HUES6 (cell line): ENCODE measurements around the gene OGFOD1.

ENCODE experiments used
- H3K27ac ChIP-seq: 2 replicates; pipeline ENCODE4 v1.7.0; 2013; ENCODE audit warnings: low read depth, mild to moderate bottlenecking, low read length, inconsistent platforms
- H3K27me3 ChIP-seq: 2 replicates; pipeline ENCODE4 v1.6.1; 2013; ENCODE audit warnings: low read length; ENCODE audit not compliant: control insufficient read depth, insufficient read depth
- H3K36me3 ChIP-seq: 2 replicates; pipeline ENCODE4 v1.6.1; 2013; ENCODE audit warnings: low read length; ENCODE audit not compliant: control insufficient read depth, insufficient read depth
- H3K4me1 ChIP-seq: 2 replicates; pipeline ENCODE4 v1.6.1; 2013; ENCODE audit warnings: low read length; ENCODE audit not compliant: control insufficient read depth, insufficient read depth
- H3K4me3 ChIP-seq: 2 replicates; pipeline ENCODE4 v1.5.1; 2013; ENCODE audit warnings: low read depth, low read length
- H3K9ac ChIP-seq: one replicate; pipeline ENCODE4 v1.6.1; 2013; ENCODE audit warnings: mild to moderate bottlenecking, low read length
- H3K9me3 ChIP-seq: 2 replicates; pipeline ENCODE4 v1.6.1; 2013; ENCODE audit warnings: low read depth, low read length; ENCODE audit not compliant: control insufficient read depth, insufficient read depth

OGFOD1 gene

GRCh38 chr16:56419740-56420548 lies 31.4 kb upstream of the OGFOD1 start:
- Histone ChIP-seq H3K9me3 (no peaks in the 10 kb centered on the region), H3K27ac (no peak overlapping the region), H3K36me3 (no peaks in the 10 kb centered on the region), H3K27me3 (peaks cover 5% of the 10 kb centered on the region; the same call in 1 of the 2 replicates), H3K9ac (no peak overlapping the region), H3K4me3 (no peak overlapping the region), H3K4me1 (peaks cover 34% of the 10 kb centered on the region)

GRCh38 chr16:56420613-56421012 lies 30.7 kb upstream of the OGFOD1 start:
- Histone ChIP-seq H3K36me3 (no peaks in the 10 kb centered on the region), H3K9me3 (no peaks in the 10 kb centered on the region), H3K27ac (no peak overlapping the region), H3K9ac (no peak overlapping the region), H3K4me3 (no peak overlapping the region), H3K4me1 (peaks cover 27% of the 10 kb centered on the region), H3K27me3 (peaks cover 5% of the 10 kb centered on the region; the same call in 1 of the 2 replicates)

DNA sequence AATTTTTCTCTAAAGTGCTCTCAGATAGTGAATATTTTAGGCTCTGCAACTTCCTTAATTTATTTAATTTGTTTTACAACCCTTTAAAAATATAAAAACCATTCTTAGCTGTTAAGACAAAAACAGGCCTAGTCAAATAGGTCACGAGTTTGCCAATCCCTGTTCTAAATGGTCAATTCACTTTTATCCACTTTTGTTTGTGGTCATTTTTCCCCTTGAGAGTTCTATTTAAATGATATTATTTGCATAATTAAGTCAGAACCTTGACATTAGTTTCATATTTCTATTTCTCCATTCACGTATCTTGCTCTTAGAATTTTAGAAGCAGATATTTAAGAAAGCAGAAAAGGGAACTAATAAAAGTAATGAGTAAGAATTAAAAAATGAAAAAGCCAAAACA lies 30.0 kb upstream of the OGFOD1 start:
- Histone ChIP-seq H3K36me3 (no peaks in the 10 kb centered on the region), H3K4me3 (no peak overlapping the region), H3K9me3 (no peaks in the 10 kb centered on the region), H3K9ac (no peak overlapping the region), H3K27ac (no peak overlapping the region), H3K27me3 (peaks cover 5% of the 10 kb centered on the region; the same call in 1 of the 2 replicates), H3K4me1 (peaks cover 27% of the 10 kb centered on the region)

DNA sequence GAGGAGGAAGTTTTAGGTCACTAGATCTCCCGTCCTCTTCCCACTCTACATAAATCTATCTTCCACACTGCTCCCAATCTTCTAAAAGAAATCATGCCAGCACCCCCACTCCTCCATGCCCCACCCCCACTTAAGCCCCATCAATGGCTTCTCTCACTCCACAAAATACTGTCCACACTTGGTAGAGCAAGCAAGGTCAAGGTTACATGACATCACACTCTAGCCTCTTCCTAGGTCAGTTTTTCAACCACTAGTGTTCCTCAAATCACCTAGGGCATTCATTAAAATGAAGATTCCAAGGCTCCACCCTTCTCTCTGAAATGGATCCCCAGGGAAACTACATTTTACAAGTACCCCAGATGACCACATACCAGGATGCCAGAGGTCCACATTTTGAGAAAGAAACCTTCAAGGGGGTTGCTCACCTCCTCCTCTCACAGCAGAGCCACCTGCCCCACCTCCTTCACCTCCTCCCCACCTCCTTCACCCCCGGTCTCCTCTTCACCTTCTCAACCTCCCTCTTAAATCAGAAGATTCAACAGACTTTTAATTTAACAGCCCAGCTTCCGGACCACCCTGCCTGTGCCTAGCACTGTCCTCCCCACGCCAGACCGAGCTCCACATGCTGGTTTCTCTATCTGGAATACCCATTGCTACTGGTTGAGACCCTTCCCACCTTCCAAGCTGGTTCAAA lies 29.2 kb upstream of the OGFOD1 start:
- Histone ChIP-seq H3K9ac (no peak overlapping the region), H3K36me3 (no peaks in the 10 kb centered on the region)

GRCh38 chr16:56422896-56423441 lies 28.4 kb upstream of the OGFOD1 start:
- Histone ChIP-seq H3K27ac (no peak overlapping the region), H3K4me1 (peaks cover 27% of the 10 kb centered on the region)

More for the DNA sequence above, 29.2 kb upstream of the OGFOD1 start:
- Histone ChIP-seq H3K27ac (no peak overlapping the region), H3K9me3 (no peaks in the 10 kb centered on the region), H3K27me3 (peaks cover 5% of the 10 kb centered on the region; the same call in 1 of the 2 replicates), H3K4me1 (peaks cover 27% of the 10 kb centered on the region), H3K4me3 (peak overlapping the region; percentile 6; the same call in 1 of the 2 replicates)

GRCh38 chr16:56423584-56424403 lies 27.6 kb upstream of the OGFOD1 start:
- H3K9ac ChIP-seq, result peak overlapping the region; percentile 82
- H3K27me3 ChIP-seq, result peaks cover 5% of the 10 kb centered on the region; the same call in 1 of the 2 replicates
- H3K36me3 ChIP-seq, result no peaks in the 10 kb centered on the region
- peaks cover 27% of the 10 kb centered on the region for H3K4me1 ChIP-seq
- H3K27ac ChIP-seq, result no peak overlapping the region
- no peaks in the 10 kb centered on the region for H3K9me3 ChIP-seq
- H3K4me3 ChIP-seq, result peak overlapping the region; percentile 89

More at GRCh38 chr16:56422896-56423441, 28.4 kb upstream of the OGFOD1 start:
- Histone ChIP-seq H3K9ac (no peak overlapping the region), H3K9me3 (no peaks in the 10 kb centered on the region), H3K4me3 (peak overlapping the region; percentile 5; the same call in 1 of the 2 replicates), H3K27me3 (peaks cover 5% of the 10 kb centered on the region; the same call in 1 of the 2 replicates), H3K36me3 (no peaks in the 10 kb centered on the region)

- H3K9ac ChIP-seq, result peak overlapping the region; percentile 82
Observed at GRCh38 chr16:56424404-56424764, 27.0 kb upstream of the OGFOD1 start.

DNA sequence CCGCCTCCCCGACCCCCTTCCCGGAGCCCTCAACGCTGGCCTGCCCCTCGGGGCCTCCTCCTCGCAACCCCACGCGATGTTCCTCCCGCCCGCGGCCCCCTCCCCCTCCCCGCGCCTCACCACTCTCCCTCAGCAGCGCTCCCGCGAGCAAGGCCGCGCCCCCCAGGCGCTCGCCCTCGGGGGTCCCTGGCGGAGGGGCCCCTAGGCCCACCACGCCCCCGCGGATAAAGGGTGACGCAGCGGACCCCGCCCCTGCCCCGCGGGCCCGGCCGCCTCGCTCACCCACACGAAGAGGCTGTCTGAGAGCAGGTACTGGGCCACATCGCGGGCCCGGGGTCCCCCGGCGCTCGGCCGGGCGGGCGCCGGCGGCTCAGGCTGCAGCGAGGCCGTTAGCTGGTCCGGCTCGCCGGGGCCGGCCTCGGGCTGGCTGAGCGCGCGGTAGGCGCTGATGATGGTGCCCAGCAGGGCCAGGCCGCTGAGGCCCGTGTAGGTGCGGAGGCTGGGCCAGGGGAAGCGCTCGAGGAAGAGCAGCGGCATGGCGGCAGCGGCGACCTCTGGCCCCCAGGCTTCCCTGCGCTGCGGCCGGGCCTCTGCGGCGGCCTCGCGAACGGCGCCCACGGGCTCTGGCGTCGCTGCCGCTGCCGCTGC lies 26.4 kb upstream of the OGFOD1 start:
- Histone ChIP-seq H3K27ac (no peak overlapping the region; the same call in 1 of the 2 replicates), H3K4me1 (peaks cover 27% of the 10 kb centered on the region)

More at GRCh38 chr16:56424404-56424764, 27.0 kb upstream of the OGFOD1 start:
- Histone ChIP-seq H3K27me3 (peaks cover 5% of the 10 kb centered on the region; the same call in 1 of the 2 replicates), H3K4me1 (peaks cover 27% of the 10 kb centered on the region), H3K36me3 (no peaks in the 10 kb centered on the region), H3K4me3 (peak overlapping the region; percentile 89), H3K27ac (no peak overlapping the region; the same call in 1 of the 2 replicates), H3K9me3 (no peaks in the 10 kb centered on the region)

DNA sequence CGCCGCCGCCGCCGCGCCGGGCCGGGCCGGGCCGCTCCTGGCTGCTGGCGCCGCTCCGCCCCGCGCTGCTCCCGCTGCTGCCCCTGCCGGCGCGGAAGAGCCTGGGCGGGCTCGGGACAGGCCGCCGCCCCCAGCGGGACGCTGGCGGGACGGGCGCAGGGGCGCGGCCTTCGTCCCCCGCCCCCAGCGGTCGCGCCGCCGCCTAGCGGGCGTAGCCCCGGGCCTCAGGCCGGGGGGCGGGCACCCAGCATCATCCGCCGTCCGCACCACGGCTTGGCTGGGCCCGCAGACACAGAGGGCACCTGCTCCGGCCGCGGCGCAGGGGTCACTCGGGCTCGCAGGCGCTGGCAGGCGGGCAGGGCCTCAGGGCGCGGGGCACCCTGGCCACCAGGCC lies 25.9 kb upstream of the OGFOD1 start, which contains the start of gene AMFR:
Gene AMFR (minus strand): TSS at position 107 of the 394 bp plus-strand sequence. CDS start 218 bp downstream, outside the sequence.
- peak within 1 kb of the TSS; percentile 93 for H3K9ac ChIP-seq
- no peak within 1 kb of the TSS; the same call in 1 of the 2 replicates for H3K27ac ChIP-seq
- H3K4me3 ChIP-seq, result peak within 1 kb of the TSS; percentile 89
- H3K9me3 ChIP-seq, result no peaks in the 10 kb centered on the region
- H3K36me3 ChIP-seq, result 0 out of 2 replicates have a peak, but pooled peaks cover 8% of the 10 kb centered on the region
- peaks cover 27% of the 10 kb centered on the region for H3K4me1 ChIP-seq
- peaks cover 5% of the 10 kb centered on the region; the same call in 1 of the 2 replicates for H3K27me3 ChIP-seq

More for the DNA sequence above, 26.4 kb upstream of the OGFOD1 start:
- Histone ChIP-seq H3K36me3 (0 out of 2 replicates have a peak, but pooled peaks cover 3% of the 10 kb centered on the region), H3K4me3 (peak overlapping the region; percentile 89), H3K9me3 (no peaks in the 10 kb centered on the region), H3K9ac (peak overlapping the region; percentile 93), H3K27me3 (peaks cover 5% of the 10 kb centered on the region; the same call in 1 of the 2 replicates)

DNA sequence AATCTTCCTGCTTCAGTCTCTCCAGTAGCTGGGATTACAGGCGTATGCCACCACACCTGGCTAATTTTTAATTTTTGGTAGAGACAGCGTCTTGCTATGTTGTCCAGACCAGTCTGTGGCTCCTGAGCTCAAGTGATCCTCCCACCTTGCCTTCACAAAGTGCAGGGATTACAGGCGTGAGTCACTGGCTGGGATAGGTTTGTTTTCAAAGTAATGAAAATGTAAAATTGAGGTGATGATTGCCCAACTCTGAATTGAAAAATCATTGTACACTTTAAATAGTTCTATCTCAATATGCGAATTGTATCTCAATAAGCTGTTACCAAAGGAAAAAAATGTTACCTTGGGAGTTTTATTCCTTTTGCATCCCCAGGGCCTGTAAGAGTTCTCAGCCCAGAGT lies 24.8 kb upstream of the OGFOD1 start:
- Histone ChIP-seq H3K9me3 (no peaks in the 10 kb centered on the region), H3K4me3 (no peak overlapping the region), H3K27me3 (peaks cover 5% of the 10 kb centered on the region; the same call in 1 of the 2 replicates), H3K27ac (no peak overlapping the region), H3K9ac (no peak overlapping the region), H3K4me1 (peaks cover 27% of the 10 kb centered on the region), H3K36me3 (peaks cover 18% of the 10 kb centered on the region)
